BLaER1 (cell line): ENCODE measurements around the gene PLCL2.

ENCODE experiments used
- H3K27ac ChIP-seq: shearing (Covaris generic); formaldehyde crosslinking; 2 replicates; pipeline ENCODE4 v1.8.1; 2022
- H3K27me3 ChIP-seq: shearing (Covaris generic); formaldehyde crosslinking; 2 replicates; pipeline ENCODE4 v1.8.1; 2022
- H3K36me3 ChIP-seq: shearing (Covaris generic); formaldehyde crosslinking; 2 replicates; pipeline ENCODE4 v1.8.1; 2022
- H3K4me1 ChIP-seq: shearing (Covaris generic); formaldehyde crosslinking; 2 replicates; pipeline ENCODE4 v1.8.1; 2022
- H3K4me2 ChIP-seq: shearing (Covaris generic); formaldehyde crosslinking; 2 replicates; pipeline ENCODE4 v1.8.1; 2022
- H3K4me3 ChIP-seq: shearing (Covaris generic); formaldehyde crosslinking; 2 replicates; pipeline ENCODE4 v1.8.1; 2022
- H3K9ac ChIP-seq: shearing (Covaris generic); formaldehyde crosslinking; 2 replicates; pipeline ENCODE4 v1.8.1; 2022
- H3K9me3 ChIP-seq: shearing (Covaris generic); formaldehyde crosslinking; 2 replicates; pipeline ENCODE4 v1.8.1; 2022
- H4K20me1 ChIP-seq: shearing (Covaris generic); formaldehyde crosslinking; 2 replicates; pipeline ENCODE4 v1.8.1; 2022
- Cebpa-rat ChIP-seq: shearing (Covaris generic); IDR thresholded peaks from 2 replicates; pipeline ENCODE4 v1.8.1; 2022

Gene PLCL2

DNA sequence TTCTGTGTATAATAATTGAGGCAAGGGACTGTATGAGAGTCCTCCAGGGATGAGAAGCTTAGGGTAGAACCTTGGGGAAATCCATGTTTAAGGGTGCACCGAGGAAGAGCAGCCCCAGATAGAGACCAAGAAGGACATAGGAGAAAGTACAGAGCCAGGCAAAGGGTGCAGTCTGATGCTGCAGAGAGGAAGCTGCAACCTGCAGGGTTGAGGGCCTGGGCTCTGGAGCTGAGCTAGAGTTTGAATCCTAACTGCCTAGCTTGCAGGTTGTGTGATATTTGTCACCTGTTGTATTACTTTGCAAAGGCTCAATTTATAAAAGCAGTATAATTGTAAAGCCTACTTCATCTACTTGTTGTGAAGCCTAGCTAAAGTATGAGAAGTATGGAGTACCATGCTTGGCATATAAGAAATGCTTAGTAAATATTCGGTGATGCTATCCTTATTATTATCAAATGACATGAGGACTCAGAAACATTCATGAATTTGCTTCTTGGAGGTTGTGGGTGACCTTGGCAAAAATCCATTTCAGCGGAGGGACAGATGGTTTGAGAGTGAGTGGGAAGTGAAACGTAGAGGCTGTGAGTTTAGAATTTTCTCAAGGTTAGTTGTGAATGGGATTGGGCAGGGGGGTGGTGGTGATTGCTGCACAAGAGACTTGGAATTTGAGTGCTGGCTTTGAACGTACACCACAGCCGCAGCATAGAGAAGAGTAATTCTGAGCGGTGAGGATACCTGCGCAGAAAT is 43.8 kb downstream of the PLCL2 start:
- H3K9ac ChIP-seq: no peak overlapping the region
- H3K4me2 ChIP-seq: no peak overlapping the region
- TF ChIP-seq Cebpa-rat: no peak
- H3K4me3 ChIP-seq: no peak overlapping the region
- peaks cover 5% of the 10 kb centered on the region; the same call in 1 of the 2 replicates for H3K36me3 ChIP-seq
- peaks cover 38% of the 10 kb centered on the region for H4K20me1 ChIP-seq
- no peak overlapping the region for H3K27ac ChIP-seq
- H3K27me3 ChIP-seq: no peaks in the 10 kb centered on the region
- H3K9me3 ChIP-seq: peaks cover 20% of the 10 kb centered on the region
- no peaks in the 10 kb centered on the region; the same call in 1 of the 2 replicates for H3K4me1 ChIP-seq

GRCh38 chr3:16929311-16929710 is 44.6 kb downstream of the PLCL2 start:
- H4K20me1 ChIP-seq: peaks cover 38% of the 10 kb centered on the region
- no peak overlapping the region for H3K9ac ChIP-seq
- peaks cover 11% of the 10 kb centered on the region; the same call in 1 of the 2 replicates for H3K36me3 ChIP-seq
- no peak overlapping the region for H3K4me3 ChIP-seq
- no peaks in the 10 kb centered on the region; the same call in 1 of the 2 replicates for H3K4me1 ChIP-seq
- no peak overlapping the region for H3K27ac ChIP-seq
- H3K9me3 ChIP-seq: peaks cover 14% of the 10 kb centered on the region
- no peak for TF ChIP-seq Cebpa-rat
- no peaks in the 10 kb centered on the region for H3K27me3 ChIP-seq
- no peak overlapping the region for H3K4me2 ChIP-seq

- H3K4me1 ChIP-seq: peaks cover 27% of the 10 kb centered on the region
- no peak overlapping the region for H3K9ac ChIP-seq
- no peak overlapping the region for H3K27ac ChIP-seq
Measured at GRCh38 chr3:16932877-16933276, 48.1 kb downstream of the PLCL2 start.

GRCh38 chr3:16935781-16936180 is 51.0 kb downstream of the PLCL2 start:
- H3K9me3 ChIP-seq: peaks cover 9% of the 10 kb centered on the region; the same call in 1 of the 2 replicates
- peaks cover 44% of the 10 kb centered on the region for H4K20me1 ChIP-seq
- H3K27ac ChIP-seq: no peak overlapping the region
- no peak overlapping the region for H3K9ac ChIP-seq
- peaks cover 14% of the 10 kb centered on the region; the same call in 1 of the 2 replicates for H3K36me3 ChIP-seq
- no peak overlapping the region for H3K4me3 ChIP-seq
- H3K27me3 ChIP-seq: no peaks in the 10 kb centered on the region
- H3K4me1 ChIP-seq: peaks cover 50% of the 10 kb centered on the region
- no peak for TF ChIP-seq Cebpa-rat
- H3K4me2 ChIP-seq: peak overlapping the region; percentile 76

More at GRCh38 chr3:16932877-16933276, 48.1 kb downstream of the PLCL2 start:
- Histone ChIP-seq H3K9me3 (peaks cover 11% of the 10 kb centered on the region; the same call in 1 of the 2 replicates), H3K4me2 (no peak overlapping the region), H3K36me3 (peaks cover 14% of the 10 kb centered on the region; the same call in 1 of the 2 replicates), H3K4me3 (no peak overlapping the region), H4K20me1 (peaks cover 45% of the 10 kb centered on the region), H3K27me3 (no peaks in the 10 kb centered on the region)
- no peak for TF ChIP-seq Cebpa-rat

- Histone ChIP-seq H4K20me1 (peaks cover 45% of the 10 kb centered on the region; the same call in 1 of the 2 replicates), H3K4me2 (peak overlapping the region; percentile 76), H3K4me1 (peaks cover 50% of the 10 kb centered on the region), H3K36me3 (peaks cover 14% of the 10 kb centered on the region; the same call in 1 of the 2 replicates), H3K27ac (no peak overlapping the region), H3K27me3 (no peaks in the 10 kb centered on the region), H3K9me3 (peaks cover 6% of the 10 kb centered on the region; the same call in 1 of the 2 replicates), H3K9ac (no peak overlapping the region), H3K4me3 (no peak overlapping the region)
- no peak for TF ChIP-seq Cebpa-rat
Measured at GRCh38 chr3:16936233-16936632, 51.5 kb downstream of the PLCL2 start.

DNA sequence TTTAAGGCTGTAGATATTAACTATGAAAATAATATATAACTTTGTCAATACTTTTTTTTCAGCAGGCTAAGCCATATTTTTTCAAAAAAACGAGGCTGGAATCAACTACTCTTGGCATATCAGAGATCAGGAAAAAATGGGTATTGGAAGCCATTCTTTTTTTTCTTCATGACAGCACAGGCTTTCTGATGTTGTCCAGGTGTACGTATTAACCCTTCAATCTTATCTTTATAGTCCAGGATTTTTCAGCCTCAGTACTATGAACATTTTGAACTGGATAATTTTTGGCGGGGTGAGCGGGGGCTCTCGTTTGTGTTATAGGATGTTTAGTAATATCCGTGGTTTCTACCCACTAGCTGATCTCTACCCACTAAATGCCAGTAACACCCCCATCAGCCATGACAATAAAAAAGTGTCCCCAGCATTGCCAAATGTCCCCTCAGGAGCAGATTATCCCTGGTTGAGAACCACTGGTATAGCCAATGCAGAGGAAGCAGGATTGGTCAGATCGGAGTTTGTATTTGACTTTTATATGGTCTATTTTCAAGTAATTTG is 52.0 kb downstream of the PLCL2 start:
- peak overlapping the region; percentile 76 for H3K4me2 ChIP-seq
- peak overlapping the region; percentile 12; the same call in 1 of the 2 replicates for H3K4me3 ChIP-seq
- peaks cover 50% of the 10 kb centered on the region for H3K4me1 ChIP-seq
- H4K20me1 ChIP-seq: peaks cover 51% of the 10 kb centered on the region; the same call in 1 of the 2 replicates
- TF ChIP-seq Cebpa-rat: no peak
- 0 out of 2 replicates have a peak overlapping the region, but pooled peaks have one; percentile 10 for H3K27ac ChIP-seq
- H3K27me3 ChIP-seq: no peaks in the 10 kb centered on the region
- H3K9ac ChIP-seq: no peak overlapping the region; the same call in 1 of the 2 replicates
- peaks cover 12% of the 10 kb centered on the region; the same call in 1 of the 2 replicates for H3K36me3 ChIP-seq
- H3K9me3 ChIP-seq: peaks cover 6% of the 10 kb centered on the region; the same call in 1 of the 2 replicates

GRCh38 chr3:16937326-16937845 is 52.6 kb downstream of the PLCL2 start:
- no peak for TF ChIP-seq Cebpa-rat
- Histone ChIP-seq H3K27me3 (no peaks in the 10 kb centered on the region), H3K4me2 (peak overlapping the region; percentile 76), H3K27ac (0 out of 2 replicates have a peak overlapping the region, but pooled peaks have one; percentile 10), H4K20me1 (peaks cover 57% of the 10 kb centered on the region; the same call in 1 of the 2 replicates), H3K4me3 (peak overlapping the region; percentile 12; the same call in 1 of the 2 replicates), H3K4me1 (peaks cover 50% of the 10 kb centered on the region), H3K9ac (no peak overlapping the region; the same call in 1 of the 2 replicates), H3K9me3 (peaks cover 6% of the 10 kb centered on the region; the same call in 1 of the 2 replicates), H3K36me3 (0 out of 2 replicates have a peak, but pooled peaks cover 10% of the 10 kb centered on the region)

GRCh38 chr3:16940769-16941700 is 56.3 kb downstream of the PLCL2 start:
- H3K9me3 ChIP-seq: no peaks in the 10 kb centered on the region
- TF ChIP-seq Cebpa-rat: no peak
- no peak overlapping the region for H3K4me2 ChIP-seq
- no peak overlapping the region for H3K9ac ChIP-seq
- H4K20me1 ChIP-seq: peaks cover 62% of the 10 kb centered on the region; the same call in 1 of the 2 replicates
- no peaks in the 10 kb centered on the region for H3K27me3 ChIP-seq
- no peak overlapping the region for H3K4me3 ChIP-seq
- no peak overlapping the region for H3K27ac ChIP-seq
- H3K4me1 ChIP-seq: peaks cover 41% of the 10 kb centered on the region
- peaks cover 7% of the 10 kb centered on the region; the same call in 1 of the 2 replicates for H3K36me3 ChIP-seq

DNA sequence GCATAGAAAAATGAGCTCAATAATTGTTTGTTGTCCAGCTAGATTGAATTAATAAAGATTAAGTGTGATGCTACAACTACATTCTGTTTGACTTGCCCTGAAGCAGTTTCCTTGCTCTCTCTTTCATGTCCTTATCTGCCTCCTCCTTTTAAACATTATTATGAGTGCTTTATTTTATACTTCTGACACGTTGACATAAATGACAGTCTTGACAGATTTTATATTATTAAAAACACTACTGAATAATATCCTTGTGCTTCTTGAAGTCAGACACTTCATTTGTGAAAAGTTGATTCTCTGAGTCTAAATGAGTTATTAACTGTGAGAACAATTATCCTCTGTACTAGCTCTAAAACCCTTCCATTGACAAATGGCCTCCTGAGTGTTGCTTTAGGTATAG is 58.2 kb downstream of the PLCL2 start:
- no peak overlapping the region for H3K27ac ChIP-seq
- H3K9ac ChIP-seq: no peak overlapping the region
- no peak overlapping the region for H3K4me2 ChIP-seq
- H3K4me1 ChIP-seq: peaks cover 22% of the 10 kb centered on the region
- H3K9me3 ChIP-seq: no peaks in the 10 kb centered on the region
- peaks cover 7% of the 10 kb centered on the region; the same call in 1 of the 2 replicates for H3K36me3 ChIP-seq
- H3K4me3 ChIP-seq: no peak overlapping the region
- peaks cover 57% of the 10 kb centered on the region; the same call in 1 of the 2 replicates for H4K20me1 ChIP-seq
- no peaks in the 10 kb centered on the region for H3K27me3 ChIP-seq
- no peak for TF ChIP-seq Cebpa-rat
